NCI-H1694 treated with DMSO at 0.1 percent for 48 hours (cell line): Measurements from ENCODE around the gene CPSF4.

Source experiments
- DNase-seq: peaks from one replicate; lab custom pipeline; 2025; lab: John Stamatoyannopoulos, UW

The CPSF4 gene

DNA sequence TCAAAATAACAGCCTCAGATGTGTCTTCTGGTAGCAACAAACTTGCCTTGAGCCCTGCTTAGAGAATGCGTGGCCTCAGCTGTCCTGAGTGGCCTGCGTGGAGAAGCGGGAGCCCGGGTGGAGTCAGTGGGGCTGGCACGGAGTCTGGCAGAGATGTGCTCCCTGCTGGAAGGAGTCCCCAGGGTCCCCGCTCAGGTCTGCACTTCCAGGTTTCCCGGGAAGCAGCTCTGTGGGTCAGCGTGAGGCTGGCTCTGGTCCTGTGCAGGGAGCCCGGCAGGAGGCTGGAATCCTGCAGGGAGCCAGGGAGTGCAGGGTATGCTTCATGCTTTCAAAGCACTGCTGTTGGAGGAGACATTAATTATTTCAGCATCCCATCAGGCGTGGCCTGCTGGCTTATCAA, 10.1 kb downstream of the CPSF4 start:
- DNase-seq: no peak

DNA sequence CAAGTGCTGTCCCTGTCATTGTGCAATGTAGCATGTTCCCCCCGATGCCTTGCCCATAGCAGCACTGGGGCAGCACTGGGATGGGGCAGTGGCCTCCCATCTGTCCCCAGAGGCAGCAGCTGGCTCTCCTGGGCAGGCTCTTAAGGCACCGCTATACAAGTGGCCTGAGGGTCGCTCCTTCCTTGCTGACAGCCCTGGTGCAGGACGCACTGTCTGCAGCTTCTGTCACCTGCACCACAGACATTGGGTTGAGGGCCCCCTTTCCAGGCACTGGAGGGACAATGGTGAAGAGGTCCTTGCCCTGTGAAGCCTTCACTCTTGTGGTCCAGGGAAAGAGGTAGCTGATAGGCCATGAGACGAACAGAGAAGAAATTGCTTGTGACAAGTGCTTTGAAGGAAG, 10.6 kb downstream of the CPSF4 start:
- DNase-seq: peak; percentile 26

DNA sequence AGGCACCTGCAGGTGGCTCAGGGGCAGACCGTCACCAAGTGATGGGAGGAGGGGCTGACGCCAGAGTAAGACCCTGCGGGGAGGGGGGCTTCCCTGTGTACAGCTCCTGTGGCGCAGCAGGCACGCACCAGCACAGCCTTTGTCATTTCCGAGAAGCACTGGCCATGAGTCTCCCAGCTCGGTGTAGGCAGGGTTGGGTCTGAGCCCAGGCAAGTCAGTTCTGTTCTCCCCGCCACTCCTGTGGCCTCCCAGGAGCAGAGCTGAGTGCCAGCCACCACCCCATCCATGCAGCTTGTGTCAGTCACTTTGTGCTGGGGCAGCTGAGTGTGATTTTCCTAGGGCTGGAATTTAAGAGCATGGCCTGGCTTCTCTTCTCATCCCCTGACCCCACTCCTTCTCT, 13.2 kb downstream of the CPSF4 start:
- DNase-seq: no peak

DNA sequence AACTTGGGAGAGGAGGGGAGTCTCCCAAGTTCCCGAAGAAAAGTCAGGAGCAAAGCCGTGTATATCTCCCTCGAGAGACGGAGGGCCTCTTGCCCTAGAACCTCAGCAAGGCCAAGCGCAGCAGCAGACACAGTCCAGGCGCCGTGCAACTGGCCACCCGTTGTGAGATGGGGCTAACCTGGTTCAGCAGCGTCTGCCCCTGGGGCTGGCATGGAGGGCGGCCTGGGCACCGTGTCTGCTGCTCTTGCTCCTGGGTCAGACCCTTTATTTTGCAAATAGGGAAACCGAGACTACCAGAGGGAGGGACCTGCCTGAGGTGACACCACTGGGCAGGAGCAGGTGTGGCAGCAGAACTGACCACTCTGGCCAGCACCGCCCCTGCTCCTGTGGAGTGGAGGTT, 13.8 kb downstream of the CPSF4 start:
- DNase-seq: no peak

DNA sequence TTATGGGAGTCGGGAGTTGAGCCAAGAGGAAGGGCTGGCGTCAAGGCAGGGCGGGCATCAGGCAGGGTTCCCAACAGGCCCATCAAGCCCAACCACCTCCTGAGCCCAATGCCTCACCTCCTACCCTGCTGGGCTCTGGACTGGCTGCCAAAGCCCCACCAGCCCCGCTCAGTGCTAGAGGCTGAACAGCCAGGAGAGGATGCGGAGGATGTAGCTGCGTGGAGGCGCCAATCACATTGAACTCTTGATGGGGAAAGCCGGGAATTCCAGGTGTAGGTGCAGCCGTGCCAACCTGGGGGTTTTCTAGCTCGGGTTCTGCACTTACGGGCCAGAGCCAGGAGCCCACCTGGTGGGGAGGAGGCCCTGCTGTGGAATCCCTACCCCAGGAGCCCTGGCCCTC, 14.4 kb downstream of the CPSF4 start:
- no peak for DNase-seq

DNA sequence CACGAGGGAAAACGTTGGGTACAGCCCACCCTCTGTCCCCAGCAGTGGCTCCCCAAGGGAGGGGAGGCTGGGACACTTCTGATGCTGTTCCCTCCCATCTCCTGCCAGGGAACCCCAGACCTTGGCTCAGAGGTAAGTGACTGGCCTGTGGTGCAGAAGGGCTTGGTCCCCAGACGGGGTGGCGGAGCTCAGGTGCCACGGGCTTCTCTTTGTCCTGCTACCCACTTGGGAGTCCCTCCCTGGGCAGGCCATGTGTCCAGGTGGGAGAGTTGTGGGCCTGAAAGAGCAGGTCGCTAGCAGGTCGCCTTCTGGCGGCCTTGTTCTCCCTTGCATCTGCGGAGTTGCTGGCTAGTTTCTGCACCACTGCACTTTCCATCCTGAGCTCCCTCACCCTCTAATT, 17.1 kb downstream of the CPSF4 start:
- no peak for DNase-seq

DNA sequence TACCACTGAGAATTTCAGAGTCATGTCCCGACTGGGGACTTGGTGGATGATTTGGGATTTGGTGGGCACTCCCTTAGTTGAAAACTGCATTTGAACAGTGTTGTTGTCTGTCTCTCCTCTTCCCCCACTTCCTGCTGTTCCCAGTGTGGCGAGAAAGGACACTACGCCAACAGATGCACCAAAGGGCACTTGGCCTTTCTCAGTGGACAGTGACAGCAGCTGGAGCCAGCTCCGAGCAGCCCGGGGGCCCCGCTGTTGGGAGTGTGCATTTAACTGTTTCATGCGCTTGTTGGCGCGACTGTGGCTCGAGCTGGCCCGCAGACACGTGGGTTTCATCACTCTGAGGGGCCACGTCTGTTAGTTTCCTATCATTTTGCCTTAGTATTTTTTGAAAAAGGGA, 17.5 kb downstream of the CPSF4 start:
- no peak for DNase-seq

DNA sequence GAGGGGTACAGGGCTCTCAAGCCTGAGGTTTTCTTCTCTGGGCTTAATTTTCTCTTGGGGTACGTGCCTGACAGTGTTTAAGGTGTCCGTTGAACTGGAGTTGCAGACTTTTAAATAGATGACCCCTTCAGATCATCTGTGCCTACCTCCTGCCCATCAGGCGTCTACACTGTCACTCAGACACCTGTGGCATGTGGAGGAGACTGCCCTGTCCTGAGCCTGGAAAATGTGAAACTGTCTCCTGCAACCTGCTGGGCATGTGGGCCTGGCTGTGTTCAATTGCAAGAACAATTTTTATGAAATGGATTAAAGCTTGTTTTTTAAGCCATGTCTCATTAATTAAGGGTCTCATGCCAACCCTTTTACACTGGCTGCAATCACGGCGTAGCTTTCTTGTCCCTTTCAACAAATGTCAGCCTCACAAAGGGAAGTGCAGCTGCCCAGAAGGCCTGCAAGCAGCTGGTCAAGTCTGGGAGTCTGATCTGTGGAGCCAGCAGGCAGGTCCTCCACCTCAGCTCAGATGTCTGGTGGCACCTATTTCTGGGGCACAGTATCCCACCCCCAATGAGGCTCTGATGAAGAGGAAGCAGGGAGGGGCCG, 18.4 kb downstream of the CPSF4 start:
- DNase-seq: no peak

DNA sequence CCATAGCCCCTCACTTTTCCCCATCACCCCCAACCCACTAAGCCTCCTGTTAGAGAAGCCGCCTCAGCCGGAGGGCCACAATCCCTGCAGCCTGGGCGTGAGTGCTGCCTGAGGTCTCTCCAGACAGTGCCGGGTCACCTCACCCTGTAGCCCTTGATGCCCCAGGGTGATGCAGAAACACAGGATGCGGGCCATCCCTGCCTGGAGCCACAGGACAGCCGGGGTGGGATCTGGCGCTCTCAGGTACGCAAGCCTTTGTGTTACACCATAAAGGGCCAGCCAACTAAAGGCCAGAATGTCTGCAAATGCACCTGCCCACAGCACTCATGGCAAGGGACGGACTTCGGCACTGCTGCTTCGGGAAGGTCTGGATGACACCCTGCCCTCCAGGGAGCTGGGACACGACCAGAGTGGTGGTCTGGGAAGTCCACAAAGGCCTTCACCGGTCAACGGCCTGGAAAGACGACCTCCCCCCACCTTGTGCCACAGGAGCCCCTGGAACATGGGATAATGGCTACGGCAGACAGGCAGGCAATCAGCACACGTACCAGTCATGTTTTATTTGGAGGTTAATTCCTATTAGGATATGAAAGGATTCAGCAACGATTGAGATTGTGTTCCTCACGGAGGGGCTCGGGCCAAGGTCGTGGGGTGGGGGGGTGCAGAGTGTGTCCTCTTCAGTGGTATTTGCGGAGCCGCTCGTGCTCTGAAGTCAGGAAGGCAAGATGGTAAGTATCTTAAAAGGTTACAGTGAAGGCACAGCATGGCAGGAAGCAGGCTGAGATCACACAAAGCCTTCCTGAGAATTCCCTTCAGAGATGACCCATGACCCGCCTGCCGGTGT, 19.1 kb downstream of the CPSF4 start:
- DNase-seq: no peak

DNA sequence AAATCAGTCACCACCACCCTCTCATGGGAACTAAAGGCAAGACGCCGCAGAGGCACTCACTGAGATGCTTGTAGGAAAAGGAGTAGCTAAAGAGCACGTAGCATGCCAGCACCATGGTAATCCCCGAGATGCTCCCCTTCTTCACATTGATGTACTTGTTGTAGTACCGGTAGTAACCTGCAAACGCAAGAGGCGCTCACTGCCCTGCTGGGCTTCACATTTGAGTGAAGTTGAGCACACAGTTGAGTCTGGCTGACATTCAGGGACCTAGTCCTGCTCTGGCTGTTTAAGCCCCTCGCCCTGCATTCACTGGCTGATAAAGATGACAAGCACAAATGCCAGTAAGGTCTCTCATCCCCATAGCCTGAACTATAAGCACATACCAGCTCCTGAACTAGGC, 20.3 kb downstream of the CPSF4 start:
- DNase-seq: peak; percentile 12

DNA sequence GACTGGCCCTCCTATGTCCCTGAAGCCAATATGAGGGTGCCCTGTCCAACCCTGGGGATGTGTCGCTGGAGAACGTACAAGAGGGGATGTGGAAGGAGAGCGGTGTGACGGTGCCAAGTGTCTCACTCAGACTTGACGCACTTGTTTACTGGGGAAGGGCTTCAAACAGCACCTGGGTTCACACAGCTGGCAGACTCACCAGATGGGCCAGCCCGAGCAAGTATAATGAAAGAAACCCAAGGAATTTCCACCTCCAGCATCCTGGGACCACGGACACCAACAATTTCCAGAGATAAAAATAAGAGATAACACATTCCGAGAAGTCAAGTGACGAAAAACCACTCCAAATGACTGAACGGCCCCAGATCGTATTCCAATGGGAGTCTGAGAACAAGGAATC, 21.9 kb downstream of the CPSF4 start:
- no peak for DNase-seq

DNA sequence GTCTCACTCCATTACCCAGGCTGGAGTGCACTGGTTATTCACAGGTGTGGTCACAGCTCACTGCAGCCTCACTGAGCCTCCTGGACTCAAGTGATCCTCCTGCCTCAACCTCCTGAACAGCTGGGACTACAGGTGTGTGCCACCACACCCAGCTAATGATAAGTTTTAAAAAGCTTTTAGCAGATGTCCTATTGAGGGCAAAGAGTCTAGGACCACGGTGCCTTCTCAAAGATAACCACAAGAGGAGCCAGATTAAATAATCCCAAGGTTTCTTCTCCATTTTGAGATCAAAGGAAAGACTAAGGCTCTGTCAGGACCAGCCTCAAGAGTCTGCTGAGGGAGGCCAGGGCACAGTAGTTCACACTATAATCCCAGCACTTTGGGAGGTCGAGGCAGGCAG, 22.5 kb downstream of the CPSF4 start:
- no peak for DNase-seq

DNA sequence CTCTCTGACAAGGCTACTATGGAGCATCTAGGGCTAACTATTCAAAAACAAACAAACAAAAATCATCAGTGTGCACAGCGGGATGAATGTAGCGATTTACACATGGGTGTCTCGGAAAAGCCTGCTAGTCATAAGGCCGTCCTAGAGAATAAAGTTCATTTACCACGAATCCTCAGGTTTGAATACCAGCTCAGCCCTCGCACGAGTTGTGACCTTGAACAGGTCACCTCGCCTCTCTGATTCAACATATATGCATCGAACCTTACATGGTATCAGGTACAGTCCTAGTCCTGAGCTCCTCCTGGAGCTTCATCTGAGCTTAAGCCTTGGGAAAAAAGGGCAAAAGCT, 26.7 kb downstream of the CPSF4 start:
- DNase-seq: no peak

DNA sequence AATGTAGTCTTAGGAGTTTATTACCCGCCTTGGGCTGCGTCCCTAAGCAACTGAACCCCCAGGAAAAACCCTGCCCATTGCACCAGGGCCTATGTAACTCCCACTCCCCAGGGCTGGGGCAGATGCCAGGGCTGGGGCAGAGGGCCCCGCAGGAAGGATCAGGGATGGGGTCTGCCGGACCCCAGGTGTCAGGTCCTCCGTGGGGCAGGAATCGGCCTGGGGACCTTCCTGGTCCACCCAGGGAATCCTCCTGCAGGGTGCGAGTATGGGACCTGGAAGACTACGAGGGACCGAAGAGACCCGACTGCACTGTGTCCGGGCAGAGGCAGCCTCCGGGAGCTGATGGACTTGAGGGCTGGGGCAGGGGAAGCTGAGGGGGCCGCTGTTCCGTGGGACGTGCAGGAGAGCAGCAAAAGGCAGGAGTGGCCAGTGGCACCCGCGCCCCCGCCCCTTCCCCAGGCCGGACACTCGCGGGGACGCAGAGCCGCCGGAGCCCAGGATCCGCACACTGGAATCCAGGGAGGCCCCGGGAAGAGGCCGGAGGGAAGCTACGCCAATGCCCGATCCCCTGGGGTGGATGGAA, 29.7 kb downstream of the CPSF4 start:
- no peak for DNase-seq

DNA sequence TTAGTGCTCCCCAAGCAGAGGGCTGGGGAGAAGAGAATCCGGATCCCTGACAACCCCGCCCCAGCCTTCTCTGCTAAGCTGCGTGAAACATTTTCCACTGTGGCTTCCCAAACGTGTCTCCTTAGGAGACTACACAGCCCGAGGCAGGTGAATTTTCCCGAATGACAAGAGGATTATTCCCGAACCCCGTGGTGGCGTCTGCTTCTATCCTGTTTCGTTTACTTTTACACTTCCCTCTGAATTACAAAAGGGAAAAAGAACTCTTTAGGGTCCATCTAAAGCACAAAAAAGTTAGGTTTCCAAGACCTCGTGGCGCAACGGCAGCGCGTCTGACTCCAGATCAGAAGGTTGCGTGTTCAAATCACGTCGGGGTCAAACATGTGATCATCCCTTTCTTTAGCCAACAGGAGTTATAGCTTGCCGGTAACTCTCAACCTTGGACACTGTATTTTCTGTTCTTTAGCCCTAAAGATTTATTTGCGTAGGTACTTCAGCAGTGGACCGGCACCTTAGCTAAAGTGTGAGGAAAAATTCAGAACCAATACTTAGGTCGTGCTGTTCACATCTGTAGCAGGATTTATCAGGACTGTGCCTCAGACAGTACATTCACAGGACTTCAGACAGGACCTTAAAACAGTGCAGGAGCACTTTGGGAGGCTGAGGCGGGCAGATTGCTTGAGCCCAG, 30.8 kb downstream of the CPSF4 start:
- no peak for DNase-seq

DNA sequence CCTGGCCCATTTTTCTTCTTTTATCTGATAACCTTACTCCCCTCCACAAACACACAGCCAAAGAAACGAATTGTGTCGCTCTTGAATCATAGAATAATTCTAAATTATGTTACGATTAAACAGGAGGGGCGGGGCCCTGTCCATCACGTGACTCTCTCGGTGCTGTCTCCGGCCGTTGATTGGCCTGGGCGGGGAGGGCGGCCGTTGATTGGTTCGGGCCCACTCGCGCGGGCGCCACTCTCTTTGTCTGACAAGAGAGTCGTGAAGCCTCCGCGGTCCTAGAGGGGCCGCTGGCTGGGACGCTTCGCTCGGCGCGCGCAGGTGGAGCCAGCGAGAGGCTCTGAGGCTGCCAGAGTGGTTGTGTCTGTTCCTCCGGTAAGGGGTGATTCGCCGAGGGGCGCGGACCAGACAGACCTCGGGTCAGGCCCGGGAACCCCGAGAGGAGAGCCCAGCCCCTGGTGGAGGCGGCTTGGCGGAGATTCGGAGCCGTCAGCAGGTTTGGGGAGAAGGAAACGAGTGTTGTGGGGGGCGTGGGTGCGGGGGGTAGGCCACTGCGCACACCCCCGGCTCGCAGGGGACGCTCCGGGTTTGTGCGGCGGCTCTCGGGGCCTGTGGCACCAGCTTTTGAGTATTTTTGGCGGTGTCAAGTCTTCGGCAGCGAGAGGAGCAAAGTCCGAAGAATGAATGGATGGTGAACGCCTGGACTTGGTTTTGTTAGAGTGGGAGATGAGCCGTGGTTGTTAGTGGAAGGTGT, 34.0 kb downstream of the CPSF4 start, which contains the start of gene ZNF789:
ZNF789 (plus strand) TSS at position 330 of the 754 bp plus-strand sequence. CDS start 3,567 bp downstream, outside the sequence.
- DNase-seq: peak; percentile 96

DNA sequence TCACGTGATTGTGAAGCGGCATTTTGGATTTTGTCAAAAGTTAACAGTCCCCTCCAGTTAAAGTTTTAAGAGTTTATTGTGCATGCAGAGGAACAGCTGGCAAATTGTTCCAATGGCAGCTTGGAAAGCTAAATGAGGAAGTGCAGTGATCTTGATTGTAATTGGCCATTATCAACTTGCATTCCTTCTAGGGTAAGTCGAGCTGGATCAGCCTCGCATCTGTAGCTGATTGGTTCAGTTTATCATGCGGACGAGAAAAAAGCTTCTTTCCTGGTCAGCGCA, 34.5 kb downstream of the CPSF4 start:
- DNase-seq: peak; percentile 16

DNA sequence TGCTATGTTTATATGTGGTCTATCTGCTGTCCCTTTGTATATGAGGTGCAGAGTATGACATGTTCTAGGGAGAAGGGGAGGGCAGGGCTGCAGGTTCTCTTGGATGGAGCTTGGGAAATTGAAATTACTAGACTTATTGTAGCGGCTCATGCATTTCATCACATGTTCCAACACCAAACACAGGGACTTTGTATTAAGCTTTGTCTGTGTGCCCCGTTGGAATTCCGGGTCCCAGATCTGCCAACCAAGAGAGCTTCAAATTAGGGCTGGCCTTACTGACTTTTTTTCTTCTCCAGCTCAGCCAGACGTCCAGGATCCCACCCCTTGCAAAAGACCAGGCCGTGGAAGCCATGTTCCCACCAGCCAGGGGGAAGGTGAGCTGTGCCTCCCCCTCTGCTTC, 37.4 kb downstream of the CPSF4 start:
- DNase-seq: no peak

DNA sequence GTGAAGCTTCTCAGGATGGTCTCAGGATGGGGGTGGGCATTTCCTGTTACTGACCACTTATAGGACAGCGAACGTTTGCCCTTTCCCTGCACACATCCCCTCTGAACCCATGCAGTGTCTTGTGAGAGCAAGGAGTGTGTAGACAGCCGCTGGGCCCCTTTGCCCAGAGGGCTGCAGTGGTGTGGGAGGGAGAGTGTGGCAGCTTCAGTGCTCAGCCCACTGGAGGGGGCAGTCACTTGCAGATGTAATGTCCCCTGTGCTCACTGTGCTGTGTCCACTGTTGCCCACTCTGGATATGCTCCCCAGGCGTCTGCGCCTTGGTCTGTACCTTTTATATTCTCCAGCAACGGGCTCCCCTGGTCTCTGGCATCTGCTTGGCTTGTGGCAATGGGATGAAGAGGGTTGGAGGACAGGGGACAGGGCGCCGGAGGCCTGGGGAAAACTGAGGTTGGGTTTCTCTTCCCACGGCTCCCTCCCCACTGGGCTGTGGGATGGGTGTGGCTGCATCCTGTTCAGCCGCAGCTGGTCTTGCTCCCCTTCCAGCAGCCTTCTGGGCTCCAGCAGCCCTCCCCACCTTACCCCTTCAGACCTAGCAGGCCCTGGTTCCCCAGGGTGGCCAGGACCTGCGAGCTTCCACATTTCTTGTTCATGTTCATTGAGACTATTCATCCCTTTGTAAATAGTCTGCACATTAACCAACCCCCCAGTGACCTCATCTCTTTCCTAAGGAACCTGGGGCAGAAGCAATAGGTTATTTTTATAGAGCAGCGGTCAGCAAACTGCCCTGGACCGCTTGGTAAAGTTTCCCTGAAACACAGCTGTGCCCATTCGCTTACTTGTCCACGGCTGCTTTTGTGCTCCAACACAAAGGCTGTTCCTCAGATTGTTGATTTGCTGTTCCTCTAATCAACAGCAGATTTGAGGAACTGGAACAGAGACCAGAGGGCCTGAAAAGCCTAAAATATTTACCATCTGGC, 40.0 kb downstream of the CPSF4 start:
- DNase-seq: no peak

DNA sequence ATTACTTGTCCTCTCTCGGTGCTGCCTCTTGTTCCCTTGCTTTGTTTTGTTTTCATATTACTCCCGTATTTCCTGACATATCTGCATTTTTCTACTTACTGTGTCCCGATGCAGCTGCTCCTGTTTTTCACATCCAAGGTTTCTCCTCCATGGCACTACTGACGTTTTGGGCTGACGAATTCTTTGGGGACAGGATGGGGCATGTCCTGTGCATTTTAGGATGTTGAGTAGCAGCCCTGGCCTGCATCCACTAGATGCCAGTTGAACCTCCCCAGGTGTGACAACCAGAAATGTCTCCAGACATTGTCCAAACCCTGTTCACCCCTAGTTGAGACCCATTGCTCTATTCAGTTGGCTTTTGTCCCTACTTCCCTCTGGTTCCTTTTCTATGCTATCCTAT, 46.4 kb downstream of the CPSF4 start:
- DNase-seq: no peak

DNA sequence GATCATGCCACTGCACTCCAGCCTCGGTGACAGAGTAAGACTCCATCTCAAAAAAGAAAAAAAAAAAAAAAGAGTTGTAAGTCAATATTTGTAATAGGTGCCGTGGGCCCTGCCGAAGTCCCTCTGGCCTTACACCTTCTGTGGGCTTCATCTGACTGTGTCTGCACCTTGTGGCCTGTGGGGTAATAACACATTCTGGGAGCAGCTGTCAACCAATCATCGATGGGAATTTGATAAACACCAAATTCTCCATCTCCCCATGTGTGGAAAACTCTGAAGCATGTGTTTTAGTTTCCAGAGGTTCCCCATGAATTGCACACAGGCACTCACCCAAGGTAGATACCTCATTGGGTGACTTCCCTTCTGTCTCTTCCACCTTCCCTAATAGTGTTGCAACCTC, 50.5 kb downstream of the CPSF4 start:
- DNase-seq: no peak
